Esophagus squamous epithelium (tissue), 5 donors: ENCODE results near the gene NMRAL1. TPM values are rescaled to one million over a fixed set of nuclear protein-coding genes. Genes with fewer than 3 reads are reported as not detected.

Experiments used
- DNase-seq: peaks from one replicate; lab custom pipeline; 2025; lab: John Stamatoyannopoulos, UW
- H3K27ac ChIP-seq, 4 donors: fragments of 200-600 bp; sonication (generic); one replicate each; pipeline ENCODE4 v1.5.1; 2016 to 2019; ENCODE audit warnings: mild to moderate bottlenecking in 1 of 4
- H3K27me3 ChIP-seq, 4 donors: fragments of 200-600 bp; sonication (generic); 1 replicate in 3 of 4; 2 replicates in 1 of 4; pipeline versions ENCODE4 v1.5.1 to v1.6.0; 2017 to 2021; ENCODE audit warnings: antibody characterized with exemption in 1 of 4
- H3K36me3 ChIP-seq, 3 donors: fragments of 200-600 bp; sonication (generic); one replicate each; pipeline ENCODE4 v1.5.1; 2016 to 2019
- H3K4me1 ChIP-seq, 3 donors: fragments of 200-600 bp; sonication (generic); one replicate each; pipeline ENCODE4 v1.5.1; 2017 to 2019
- H3K4me3 ChIP-seq, 4 donors: fragments of 200-600 bp; sonication (generic); 1 replicate in 3 of 4; 2 replicates in 1 of 4; pipeline ENCODE4 v1.5.1; 2016 to 2019; ENCODE audit warnings: mild to moderate bottlenecking in 2 of 4, moderate library complexity in 1 of 4
- H3K9me3 ChIP-seq, 3 donors: fragments of 200-600 bp; sonication (generic); one replicate each; pipeline ENCODE4 v1.5.1; 2016 to 2019
- CTCF ChIP-seq, 6 experiments: fragments of 450-650 bp in 4 of 6; fragments of 200-600 bp in 2 of 6; sonication (generic) in 2 of 6; IDR thresholded peaks; one replicate each; pipeline ENCODE4 v1.5.1; 2016 to 2019; ENCODE audit warnings: antibody characterized with exemption in 6 of 6, mild to moderate bottlenecking in 4 of 6, moderate library complexity in 4 of 6
- POLR2A ChIP-seq, 4 donors: fragments of 450-650 bp; IDR thresholded peaks; one replicate each; pipeline ENCODE4 v1.6.1; 2017; ENCODE audit warnings: antibody characterized with exemption in 4 of 4, mild to moderate bottlenecking in 4 of 4, moderate library complexity in 3 of 4
- WGBS, 2 donors: methylation state at CpG; one replicate each; pipeline ENCODE4 v1.1.5; 2018; 5-methylcytosine and 5-hydroxymethylcytosine counted together
- intact Hi-C: fragments of 100-400 bp; cut with DNase I; formaldehyde crosslinking; loops from one replicate; pipeline ENCODE4 v1.15.0; 2022
- total RNA-seq, 4 donors: library from RNA; depleted of rRNA; stranded (reverse); fragments of >200 nt; gene quantifications; one replicate each; pipeline ENCODE4 v1.1.0, GENCODE V29; 2016
- donor health status: DM: yes; HTN: yes; CAD: no.

NMRAL1 gene
- total RNA-seq, 4 donors from 2014 or later = 25.4 to 55.5 (median 34.9) TPM

GRCh38 chr16:4510747-4511426, 36.5 kb upstream of the NMRAL1 start:
- 53 to 59% methylated on average over 8 to 13 of the region's 14 CpGs for WGBS, 2 donors
- H3K9me3 ChIP-seq = no peaks in the 10 kb centered on the region
- intact Hi-C loops = loop anchor here (5.0 kb wide), 1 partner anchor 36 kb away; no protein-coding TSS in a partner anchor
- TF ChIP-seq POLR2A (IDR thresholded peaks at IDR 0.05) (no peak), CTCF (IDR thresholded peaks at IDR 0.05) (no peak)
- peaks cover 18 to 65% (median 26%) of the 10 kb centered on the region in 3 donors for H3K4me1 ChIP-seq
- H3K36me3 ChIP-seq = peaks cover 26 to 81% (median 28%) of the 10 kb centered on the region in 3 donors
- H3K4me3 ChIP-seq = no peak overlapping the region
- no peak for DNase-seq
- no peaks in the 10 kb centered on the region for H3K27me3 ChIP-seq
- H3K27ac ChIP-seq = peak overlapping the region; percentile 37 to 72 (median 59)

- peaks cover 26 to 87% (median 28%) of the 10 kb centered on the region in 3 donors for H3K36me3 ChIP-seq
- no peak for DNase-seq
These were observed 35.7 kb upstream of the NMRAL1 start for GRCh38 chr16:4510131-4510530.

GRCh38 chr16:4509420-4509819, 35.0 kb upstream of the NMRAL1 start:
- 88 to 90% methylated on average over 7 to 8 of the region's 8 CpGs for WGBS, 2 donors
- peaks cover 18 to 64% (median 28%) of the 10 kb centered on the region in 3 donors for H3K4me1 ChIP-seq
- TF ChIP-seq CTCF (IDR thresholded peaks at IDR 0.05) (no peak), POLR2A (IDR thresholded peaks at IDR 0.05) (no peak)
- no peak overlapping the region for H3K27ac ChIP-seq
- H3K9me3 ChIP-seq = no peaks in the 10 kb centered on the region
- no peak overlapping the region for H3K4me3 ChIP-seq
- no peak for DNase-seq
- peaks cover 26 to 85% (median 28%) of the 10 kb centered on the region in 3 donors for H3K36me3 ChIP-seq
- no peaks in the 10 kb centered on the region for H3K27me3 ChIP-seq
- intact Hi-C loops = no loop called here

More at GRCh38 chr16:4510131-4510530, 35.7 kb upstream of the NMRAL1 start:
- H3K27ac ChIP-seq = peak overlapping the region in 2 of 4 donors; percentile 52 to 66
- WGBS, 2 donors = 69 to 79% methylated on average over 2 to 4 of the region's 5 CpGs
- no peak overlapping the region for H3K4me3 ChIP-seq
- intact Hi-C loops = loop anchor here (5.0 kb wide), 1 partner anchor 37 kb away; no protein-coding TSS in a partner anchor
- H3K27me3 ChIP-seq = no peaks in the 10 kb centered on the region
- H3K4me1 ChIP-seq = peaks cover 18 to 65% (median 30%) of the 10 kb centered on the region in 3 donors
- TF ChIP-seq CTCF (IDR thresholded peaks at IDR 0.05) (no peak), POLR2A (IDR thresholded peaks at IDR 0.05) (no peak)
- no peaks in the 10 kb centered on the region for H3K9me3 ChIP-seq

- Histone ChIP-seq H3K4me1 (peaks cover 14 to 64% (median 22%) of the 10 kb centered on the region in 3 donors), H3K36me3 (peaks cover 26 to 78% (median 28%) of the 10 kb centered on the region in 3 donors)
- TF ChIP-seq POLR2A (IDR thresholded peaks at IDR 0.05) = no peak
- TF ChIP-seq CTCF (IDR thresholded peaks at IDR 0.05) = no peak
These were observed 34.4 kb upstream of the NMRAL1 start for GRCh38 chr16:4508806-4509205.

More at GRCh38 chr16:4508806-4509205, 34.4 kb upstream of the NMRAL1 start:
- DNase-seq = no peak
- no peak overlapping the region for H3K27ac ChIP-seq
- WGBS, 2 donors = 100% methylated on average over 1 to 2 of the region's 3 CpGs
- no peaks in the 10 kb centered on the region for H3K27me3 ChIP-seq
- H3K9me3 ChIP-seq = no peaks in the 10 kb centered on the region
- no peak overlapping the region for H3K4me3 ChIP-seq
- intact Hi-C loops = no loop called here
